Activated CD4-positive, CD25-positive, alpha-beta regulatory T cell treated with anti-CD3 and anti-CD28 coated beads, Interleukin-2, amount 50 U/mL, for 16 hours (primary cell): ENCODE data around the gene MKS1.

Source experiments
- DNase-seq: peaks from one replicate; pipeline ENCODE4 v3.0.0-alpha.2; 2020; ENCODE audit warnings: low read depth, low spot score

Gene MKS1

DNA sequence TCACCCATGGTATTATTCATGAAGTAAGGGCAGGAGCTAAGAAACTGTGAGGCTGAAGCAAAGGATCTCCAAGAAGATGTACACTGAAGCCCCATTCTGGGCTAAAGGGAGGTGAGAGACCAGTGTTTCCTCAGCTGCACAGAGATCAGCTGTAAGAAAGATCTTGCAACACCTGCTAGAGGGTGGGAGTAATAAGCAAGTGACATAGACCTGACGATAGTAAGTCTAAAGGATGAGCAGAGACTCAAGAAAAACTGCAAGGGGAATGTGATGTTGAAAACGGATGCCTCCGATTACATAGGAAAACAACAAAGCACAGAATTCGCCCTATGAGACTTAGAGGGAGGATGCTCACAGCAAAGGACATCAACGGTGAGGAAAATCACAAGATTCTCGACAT is 52.4 kb downstream of the MKS1 start, which contains the start of gene OR4D2:
Gene OR4D2, plus strand, starts transcription at position 301 of the 400 bp plus-strand sequence. CDS start 2,674 bp downstream, outside the sequence.
- DNase-seq: no peak

DNA sequence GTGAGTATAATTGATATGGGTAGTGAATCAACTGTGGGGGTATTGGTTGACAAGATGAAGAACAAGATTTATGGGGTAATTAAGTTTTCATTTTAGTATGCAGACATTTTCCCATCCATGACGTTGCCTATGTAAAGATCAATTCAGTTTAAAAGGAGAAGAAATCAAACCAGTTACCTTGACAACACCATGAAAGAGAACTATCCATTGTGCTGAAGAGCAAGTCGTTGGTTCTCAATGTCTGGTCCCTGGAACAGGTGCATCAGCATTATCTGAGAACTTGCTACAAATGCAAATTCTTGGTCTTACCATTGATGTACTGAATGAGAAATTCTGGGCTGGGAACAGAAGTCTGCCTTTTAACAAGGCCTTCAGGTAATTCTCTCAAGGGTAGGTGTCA is 53.1 kb downstream of the MKS1 start:
- DNase-seq: no peak

DNA sequence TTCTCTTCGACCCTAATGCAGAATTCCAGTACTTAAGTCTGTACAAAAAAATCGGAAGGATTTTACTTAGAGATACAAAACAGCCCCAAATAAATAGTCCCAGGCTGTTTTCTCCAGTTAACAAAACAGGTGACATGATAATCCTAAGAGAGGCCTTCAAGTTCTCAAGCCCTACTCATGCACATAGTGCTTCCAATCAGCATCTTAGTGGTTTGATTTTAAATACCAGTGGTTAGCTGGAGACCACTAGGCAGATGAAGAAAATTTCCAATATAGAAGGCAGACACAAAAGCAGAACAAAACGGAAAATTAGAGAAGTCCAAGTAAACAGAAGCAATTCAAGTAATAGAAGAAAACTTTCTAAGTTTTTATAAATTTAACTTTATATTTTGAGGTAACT is 57.5 kb downstream of the MKS1 start:
- no peak for DNase-seq

DNA sequence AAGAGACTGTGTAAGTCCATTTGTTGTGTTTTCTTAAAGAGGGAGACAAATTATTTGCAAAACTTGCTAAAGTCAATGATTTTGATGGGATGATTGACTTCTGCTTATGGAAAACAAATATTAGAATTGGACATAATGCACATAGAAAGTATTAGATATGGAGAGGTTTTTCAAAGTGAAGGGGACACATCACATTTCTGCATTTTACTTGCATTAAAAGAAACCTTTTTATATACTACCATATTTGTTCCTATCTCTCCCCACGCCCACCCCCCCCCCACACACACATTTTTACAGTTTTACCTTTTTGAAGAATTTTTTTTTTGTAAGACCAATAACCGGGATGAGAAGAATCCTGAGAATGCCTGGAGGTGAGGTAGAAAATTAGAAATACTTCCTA is 60.9 kb downstream of the MKS1 start:
- DNase-seq: no peak

DNA sequence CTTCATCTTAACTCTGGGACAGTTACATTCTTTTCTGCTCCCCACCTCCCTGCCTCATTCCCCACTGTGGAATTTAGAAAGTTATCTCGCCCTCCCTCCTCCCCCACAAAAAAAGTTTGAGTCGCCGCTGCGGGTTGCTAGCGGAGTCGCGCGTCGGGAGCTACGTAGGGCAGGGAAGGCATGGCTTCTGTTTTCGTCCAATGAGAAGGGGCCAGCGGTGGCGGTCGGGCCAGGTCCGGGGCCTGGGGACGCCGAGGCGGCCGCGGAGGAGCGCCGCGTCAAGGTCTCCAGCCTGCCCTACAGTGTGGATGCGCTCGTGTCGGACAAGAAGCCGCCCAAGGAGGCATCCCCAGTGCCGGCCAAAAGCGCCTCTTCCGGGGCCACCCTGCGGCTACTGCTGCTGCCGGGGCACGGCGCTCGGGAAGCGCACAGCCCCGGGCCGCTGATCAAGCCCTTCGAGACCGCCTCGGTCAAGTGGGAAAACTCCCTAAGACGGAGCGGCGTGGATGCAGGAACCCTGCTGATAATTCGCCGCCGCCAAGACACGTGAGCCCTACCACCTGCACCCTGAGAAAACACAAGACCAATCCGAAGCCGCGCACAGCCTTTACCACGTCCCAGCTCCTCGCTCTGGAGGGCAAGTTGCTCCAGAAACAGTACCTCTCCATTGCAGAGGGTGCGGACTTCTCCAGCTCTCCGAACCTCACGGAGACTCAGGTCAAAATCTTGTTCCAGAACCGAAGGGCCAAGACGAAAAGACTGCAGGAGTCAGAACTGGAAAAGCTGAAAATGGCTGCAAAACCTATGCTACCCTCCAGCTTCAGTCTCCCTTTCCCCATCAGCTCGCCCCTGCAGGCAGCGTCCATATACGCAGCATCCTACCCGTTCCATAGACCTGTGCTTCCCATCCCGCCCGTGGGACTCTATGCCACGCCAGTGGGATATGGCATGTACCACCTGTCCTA is 61.9 kb downstream of the MKS1 start:
- DNase-seq: peak; percentile 18
